NB4 (cell line): ENCODE data around the gene RANGAP1.

Experiments
- CTCF ChIP-seq: IDR thresholded peaks from one replicate; pipeline ENCODE4 v1.5.1; 2012; ENCODE audit warnings: low read depth, low read length
- MAX ChIP-seq: IDR thresholded peaks from 2 replicates; pipeline ENCODE4 v1.6.1; 2011; ENCODE audit warnings: low read depth, low read length
- MYC ChIP-seq: IDR thresholded peaks from 2 replicates; pipeline ENCODE4 v1.6.1; 2011; ENCODE audit warnings: low read depth, low read length
- POLR2A ChIP-seq: IDR thresholded peaks from 2 replicates; pipeline ENCODE4 v1.6.1; 2011; ENCODE audit warnings: mild to moderate bottlenecking; ENCODE audit not compliant: insufficient read length; ENCODE audit errors: extremely low read depth

- TF ChIP-seq CTCF (no peak), POLR2A (peak; percentile 38), MYC (peak; percentile 94), MAX (peak; percentile 52)
Measured at GRCh38 chr22:41285820-41286638, at the start of gene RANGAP1.
